ENCODE results near the gene IGFALS.

- TF ChIP-seq, protein P1, sequence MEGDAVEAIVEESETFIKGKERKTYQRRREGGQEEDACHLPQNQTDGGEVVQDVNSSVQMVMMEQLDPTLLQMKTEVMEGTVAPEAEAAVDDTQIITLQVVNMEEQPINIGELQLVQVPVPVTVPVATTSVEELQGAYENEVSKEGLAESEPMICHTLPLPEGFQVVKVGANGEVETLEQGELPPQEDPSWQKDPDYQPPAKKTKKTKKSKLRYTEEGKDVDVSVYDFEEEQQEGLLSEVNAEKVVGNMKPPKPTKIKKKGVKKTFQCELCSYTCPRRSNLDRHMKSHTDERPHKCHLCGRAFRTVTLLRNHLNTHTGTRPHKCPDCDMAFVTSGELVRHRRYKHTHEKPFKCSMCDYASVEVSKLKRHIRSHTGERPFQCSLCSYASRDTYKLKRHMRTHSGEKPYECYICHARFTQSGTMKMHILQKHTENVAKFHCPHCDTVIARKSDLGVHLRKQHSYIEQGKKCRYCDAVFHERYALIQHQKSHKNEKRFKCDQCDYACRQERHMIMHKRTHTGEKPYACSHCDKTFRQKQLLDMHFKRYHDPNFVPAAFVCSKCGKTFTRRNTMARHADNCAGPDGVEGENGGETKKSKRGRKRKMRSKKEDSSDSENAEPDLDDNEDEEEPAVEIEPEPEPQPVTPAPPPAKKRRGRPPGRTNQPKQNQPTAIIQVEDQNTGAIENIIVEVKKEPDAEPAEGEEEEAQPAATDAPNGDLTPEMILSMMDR (IDR thresholded peaks at IDR 0.05): no peak
- no peak for TF ChIP-seq POLR2A (IDR thresholded peaks at IDR 0.05)
These were observed 30.5 kb downstream of the IGFALS start for GRCh38 chr16:1762879-1763520.

All from lower leg skin (tissue), 3 donors.